HG03571 (cell line): Measurements from ENCODE around the gene RNF220.

Source experiments
- ATAC-seq: cut with Tn5 transposase; IDR thresholded peaks from one replicate; pipeline ENCODE4 v1.9.1; 2021; ENCODE audit not compliant: unreplicated experiment

RNF220 gene

DNA sequence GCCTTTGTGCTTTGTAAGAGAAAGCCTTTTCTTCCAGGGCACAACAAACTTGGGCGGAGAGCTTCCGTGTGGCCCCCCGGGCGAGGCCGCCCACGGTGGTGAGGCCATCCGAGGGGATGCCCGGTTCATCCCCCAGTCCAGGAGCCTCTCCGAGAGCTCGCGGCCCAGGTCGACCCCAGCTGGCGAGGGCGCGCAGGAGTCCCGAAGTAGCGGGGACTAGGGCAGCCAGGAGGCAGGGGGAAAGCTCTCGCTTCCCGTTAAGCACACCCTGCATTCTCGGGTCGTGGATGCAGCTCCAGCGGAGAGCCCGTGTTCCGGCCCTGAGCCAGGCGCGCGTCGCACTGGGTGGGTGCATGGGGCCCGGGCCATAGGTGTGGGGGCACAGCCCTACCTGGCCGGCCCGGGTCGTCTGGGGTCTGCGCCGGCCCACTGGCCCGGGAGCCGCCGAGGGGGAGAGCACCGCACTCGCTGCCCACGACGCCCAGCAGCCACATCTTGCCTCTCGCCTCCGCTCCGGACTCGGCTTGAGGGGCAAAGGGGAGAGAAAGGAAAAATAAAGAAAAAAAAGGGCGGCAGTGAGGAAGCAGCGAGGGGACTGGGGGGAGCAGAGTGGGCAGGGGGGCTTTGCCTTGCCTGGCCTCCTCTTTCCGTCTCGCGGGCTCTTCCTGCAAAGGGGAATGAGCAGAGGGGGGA, 1.8 kb downstream of the RNF220 start:
- ATAC-seq: no peak

- ATAC-seq: no peak
These were observed 2.6 kb downstream of the RNF220 start for GRCh38 chr1:44407430-44408211.

DNA sequence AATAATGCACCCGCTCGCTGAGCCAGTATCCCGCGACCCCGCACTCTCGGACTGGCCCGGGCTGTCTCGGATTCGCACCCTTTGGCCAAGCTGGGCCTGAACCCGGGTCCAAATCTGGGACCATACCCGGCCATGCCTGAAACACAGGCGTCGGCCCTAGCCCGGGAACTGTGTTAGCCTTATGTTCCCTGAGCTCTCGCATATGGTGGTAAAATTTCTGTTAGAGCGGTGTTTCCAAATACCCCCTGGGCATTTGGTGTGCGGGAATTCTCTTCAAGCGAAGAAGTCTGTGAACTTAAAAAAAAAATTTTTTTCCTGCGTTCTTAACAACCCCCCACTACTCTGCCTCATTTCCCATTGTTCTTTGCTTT, 3.1 kb downstream of the RNF220 start:
- ATAC-seq: no peak

DNA sequence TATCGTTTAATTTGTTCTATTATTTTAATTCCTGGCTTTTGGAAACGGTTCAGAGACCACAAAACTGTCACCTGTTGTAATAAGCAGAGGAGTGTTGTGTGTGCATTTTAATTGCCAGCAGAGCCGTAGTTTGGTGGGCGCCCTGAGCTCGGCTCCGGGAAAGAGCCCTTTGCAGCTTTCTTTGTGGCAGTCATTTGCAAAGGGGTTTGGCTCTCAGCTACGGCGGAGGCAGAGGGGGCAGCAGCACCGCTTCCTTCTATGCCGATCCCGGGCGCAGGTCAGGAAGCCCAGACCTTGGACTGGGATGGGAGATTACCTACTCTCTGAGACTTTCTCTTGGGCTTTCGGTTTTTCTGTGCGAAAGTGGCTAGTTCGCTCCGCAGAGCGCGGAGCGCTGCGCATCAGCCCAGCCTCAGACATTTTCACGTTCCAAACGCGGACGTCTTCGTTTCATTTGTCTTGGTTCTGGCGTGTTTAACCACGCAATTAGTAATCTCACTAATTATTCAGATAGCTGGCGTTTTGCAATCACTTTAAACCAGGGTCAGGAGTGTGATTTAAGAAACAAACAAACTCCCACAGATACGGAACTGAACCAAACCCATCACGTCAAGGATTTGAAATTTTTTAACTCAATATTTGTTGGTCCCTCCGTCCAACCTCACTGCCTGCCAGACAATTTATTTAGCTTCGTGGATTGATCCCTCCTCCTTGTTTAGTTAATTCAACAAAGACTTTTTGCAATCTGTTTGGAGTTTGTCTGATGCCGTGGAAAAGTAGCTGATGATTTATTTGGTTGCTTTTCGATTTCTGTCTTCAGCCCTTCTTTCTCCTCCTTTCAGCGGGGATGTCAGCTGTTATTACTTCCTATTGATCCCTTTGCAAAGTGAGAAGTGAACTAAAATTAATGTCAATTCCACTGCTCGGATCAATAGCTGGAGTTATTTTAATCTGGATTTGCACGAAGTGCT, 3.9 kb downstream of the RNF220 start:
- ATAC-seq: no peak

GRCh38 chr1:44409757-44410156, 4.7 kb downstream of the RNF220 start:
- no peak for ATAC-seq

DNA sequence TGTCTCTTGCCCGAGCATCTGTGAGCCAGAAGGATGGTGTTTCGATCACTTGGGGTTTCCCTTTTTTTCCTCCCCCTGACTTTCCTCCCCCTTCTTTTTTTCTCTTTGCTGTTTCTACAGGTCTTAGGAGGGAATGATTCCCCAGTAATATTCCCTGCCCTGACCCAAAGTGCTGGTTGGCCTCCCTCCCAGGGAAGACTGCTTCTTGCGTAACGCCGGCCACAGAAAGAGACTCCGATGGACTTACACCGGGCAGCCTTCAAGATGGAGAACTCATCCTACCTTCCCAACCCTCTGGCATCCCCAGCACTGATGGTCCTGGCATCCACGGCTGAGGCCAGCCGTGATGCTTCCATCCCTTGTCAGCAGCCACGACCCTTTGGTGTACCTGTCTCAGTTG, 6.8 kb downstream of the RNF220 start:
- ATAC-seq: no peak

DNA sequence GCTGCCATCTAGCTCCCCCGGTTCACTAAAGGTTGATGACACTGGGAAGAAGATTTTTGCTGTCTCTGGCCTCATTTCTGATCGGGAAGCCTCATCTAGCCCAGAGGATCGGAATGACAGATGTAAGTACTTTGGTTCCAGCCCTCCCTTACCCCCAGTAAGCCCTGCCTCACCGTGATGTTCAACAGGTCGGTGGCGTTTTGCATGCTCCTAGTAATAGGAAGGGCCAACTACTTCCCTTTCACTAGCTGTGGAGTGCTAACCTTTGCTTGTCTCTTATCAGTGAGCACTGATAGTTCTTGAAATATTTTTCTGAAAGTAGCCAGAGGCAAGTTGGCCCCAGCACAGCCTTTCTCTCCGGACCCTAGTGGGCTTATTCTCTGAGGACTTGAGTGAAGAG, 7.5 kb downstream of the RNF220 start:
- no peak for ATAC-seq

GRCh38 chr1:44413740-44414139, 8.7 kb downstream of the RNF220 start:
- no peak for ATAC-seq

DNA sequence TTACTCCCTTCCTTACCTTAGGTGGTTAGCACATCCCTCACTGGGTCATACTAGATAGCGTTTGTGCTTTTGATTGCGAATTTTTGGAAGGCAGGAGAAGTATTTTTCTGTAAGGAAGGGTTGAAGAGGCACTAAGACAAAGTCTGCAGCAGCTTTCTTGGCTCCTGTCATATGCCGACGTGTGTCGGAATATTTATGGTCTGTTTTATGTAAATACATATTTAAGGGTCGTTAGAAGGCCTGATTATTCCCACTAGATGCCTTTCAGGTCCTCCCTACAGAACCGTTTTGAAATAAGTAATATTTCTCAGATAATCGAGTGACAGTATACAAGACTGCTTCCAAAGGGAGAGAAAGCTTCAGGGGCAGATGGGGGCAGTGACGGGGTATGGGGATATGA, 10.0 kb downstream of the RNF220 start:
- no peak for ATAC-seq

GRCh38 chr1:44416408-44416807, 11.4 kb downstream of the RNF220 start:
- ATAC-seq: no peak

GRCh38 chr1:44417351-44418021, 12.4 kb downstream of the RNF220 start:
- no peak for ATAC-seq

DNA sequence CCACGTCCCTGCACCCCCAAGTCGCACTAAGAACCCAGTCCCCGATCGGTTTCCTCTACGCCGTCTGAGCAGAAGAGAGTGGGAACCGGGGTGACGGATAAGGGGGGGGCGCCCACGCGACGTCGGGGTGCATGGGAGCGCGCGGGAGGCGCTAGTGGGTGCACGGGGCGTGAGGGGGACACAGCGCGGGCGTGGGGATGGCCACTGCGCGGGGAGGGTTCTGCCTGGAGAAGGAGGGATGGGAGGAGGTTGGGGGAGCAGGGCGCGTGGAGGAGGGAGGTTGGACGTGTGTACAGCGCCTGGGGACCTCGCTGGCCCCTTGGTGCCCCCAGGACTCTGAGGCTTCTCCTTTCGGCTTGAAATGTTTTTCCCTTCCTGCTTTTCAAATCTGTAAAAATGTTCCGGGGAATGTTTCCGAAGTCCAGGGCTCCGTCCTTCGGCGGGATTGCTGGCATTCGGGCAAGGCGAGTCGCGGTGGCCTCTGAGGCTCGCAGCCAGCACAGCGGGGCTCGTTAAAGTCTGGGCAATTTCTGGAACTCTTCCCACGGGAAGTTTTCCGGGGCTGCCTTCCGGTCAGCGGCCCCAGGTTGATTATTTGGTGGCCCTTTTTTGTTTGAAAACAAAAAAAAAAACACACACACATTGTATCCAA, 13.1 kb downstream of the RNF220 start:
- ATAC-seq: no peak

- ATAC-seq: no peak
These were observed 14.8 kb downstream of the RNF220 start for GRCh38 chr1:44419901-44420300.

DNA sequence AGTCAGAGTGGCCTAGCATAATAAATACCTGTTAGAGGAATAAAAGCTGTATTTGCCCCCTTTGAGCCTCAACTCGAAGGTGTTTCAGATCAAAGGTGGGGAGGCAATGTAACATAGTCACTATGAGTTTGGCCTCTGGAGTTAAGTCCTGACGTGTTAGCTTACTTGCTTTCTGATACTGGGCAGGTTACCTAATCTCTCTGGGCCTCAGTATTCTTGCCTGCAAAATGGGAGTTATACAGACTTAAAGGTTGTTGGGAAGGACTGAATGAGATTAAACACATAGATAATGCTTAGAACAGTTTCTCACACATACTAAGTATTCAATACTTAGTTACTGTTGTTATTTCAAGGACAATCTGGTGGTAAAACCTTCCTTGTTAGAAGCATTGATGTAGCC, 15.5 kb downstream of the RNF220 start:
- ATAC-seq: no peak

- no peak for ATAC-seq
These were observed 16.4 kb downstream of the RNF220 start for GRCh38 chr1:44421446-44421884.

- ATAC-seq: no peak
These were observed 17.1 kb downstream of the RNF220 start for GRCh38 chr1:44422161-44422560.

- no peak for ATAC-seq
These were observed 18.8 kb downstream of the RNF220 start for GRCh38 chr1:44423591-44424537.

- no peak for ATAC-seq
These were observed 19.7 kb downstream of the RNF220 start for GRCh38 chr1:44424747-44425146.

DNA sequence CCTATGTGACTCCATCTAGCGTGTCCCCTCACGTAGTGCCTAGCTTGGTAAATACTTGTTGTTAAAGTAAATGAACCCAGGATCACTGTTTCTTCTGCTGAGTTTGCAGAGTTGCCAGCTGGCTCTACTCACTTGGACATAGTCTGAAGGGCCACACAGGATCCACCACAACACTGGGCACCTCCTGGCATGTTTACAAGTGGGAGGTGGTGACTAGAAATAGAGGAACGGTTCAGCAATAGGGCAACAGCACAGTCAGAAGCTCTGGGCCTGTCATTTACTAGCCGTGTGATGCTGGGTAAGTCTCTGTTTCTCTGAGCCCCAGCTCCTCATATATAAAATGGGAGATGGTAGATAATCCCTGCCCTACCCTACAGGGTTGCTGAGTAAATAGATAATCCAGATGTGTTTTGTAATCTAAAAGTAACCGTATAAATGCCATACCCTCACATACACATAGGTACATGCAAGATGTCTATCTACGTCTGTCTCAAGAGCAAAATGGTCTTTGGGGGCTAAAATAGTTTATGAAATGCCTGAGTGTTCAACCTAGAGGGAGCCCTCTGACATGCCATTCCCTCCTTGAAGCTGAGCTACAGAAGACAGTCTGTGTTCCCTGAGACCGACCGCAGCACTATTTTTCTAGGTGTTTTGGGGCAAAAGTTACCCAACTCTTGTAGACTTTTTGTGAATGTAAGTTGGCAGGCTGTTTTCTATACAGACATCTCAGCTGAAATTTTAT, 20.5 kb downstream of the RNF220 start:
- no peak for ATAC-seq
